CD4-positive, alpha-beta T cell (primary cell): ENCODE results near the gene PPP3CB. TPM values are rescaled to one million over a fixed set of nuclear protein-coding genes. Genes with fewer than 3 reads are reported as not detected.

Experiments used
- ATAC-seq: fragments of 200-7000 bp; cut with Tn5 transposase; one replicate; pipeline ENCODE4 v1.10.0; 2022; ENCODE audit warnings: mild to moderate bottlenecking; ENCODE audit not compliant: poor library complexity
- CTCF ChIA-PET: fragments of 350-600 bp; sonication (Branson Sonifier 250); formaldehyde crosslinking; loops from one replicate; lab custom pipeline; 2021; ENCODE audit warnings: antibody characterized with exemption, inconsistent platforms; lab: Charles Lee
- POLR2A ChIA-PET: fragments of 350-600 bp; sonication (Branson Sonifier 250); formaldehyde crosslinking; loops from one replicate; lab custom pipeline; 2021; ENCODE audit warnings: antibody characterized with exemption, inconsistent platforms; lab: Charles Lee
- DNase-seq, 14 experiments: peaks; one replicate each; pipeline ENCODE4 v3.0.0-alpha.2; 2013 to 2020; ENCODE audit warnings: mixed read lengths in 2 of 14
- H3K27ac ChIP-seq, 2 donors: one replicate each; pipeline versions ENCODE4 v1.5.1 to v1.7.0; 2013; ENCODE audit warnings: low read length in 2 of 2, low read depth in 1 of 2, mild to moderate bottlenecking in 1 of 2
- H3K27me3 ChIP-seq, 2 experiments: 1 replicate in 1 of 2; 2 replicates in 1 of 2; pipeline versions ENCODE4 v1.6.1 to v1.7.0; 2013; ENCODE audit warnings: low read length in 2 of 2, control low read depth in 1 of 2, mild to moderate bottlenecking in 1 of 2, moderate library complexity in 1 of 2; ENCODE audit not compliant: insufficient read depth in 2 of 2, control insufficient read depth in 1 of 2
- H3K36me3 ChIP-seq: one replicate; pipeline ENCODE4 v1.6.1; 2013; ENCODE audit warnings: low read length, control low read depth; ENCODE audit not compliant: insufficient read depth
- H3K4me1 ChIP-seq: one replicate; pipeline ENCODE4 v1.6.1; 2013; ENCODE audit warnings: low read length, control low read depth; ENCODE audit not compliant: insufficient read depth
- H3K4me3 ChIP-seq: one replicate; pipeline ENCODE4 v1.5.1; 2013; ENCODE audit warnings: mild to moderate bottlenecking, low read length, moderate library complexity
- H3K9me3 ChIP-seq, 2 experiments: 1 replicate in 1 of 2; 2 replicates in 1 of 2; pipeline versions ENCODE4 v1.6.1 to v1.7.0; 2013; ENCODE audit warnings: low read length in 2 of 2, mild to moderate bottlenecking in 2 of 2, control low read depth in 1 of 2, moderate library complexity in 1 of 2; ENCODE audit not compliant: control insufficient read depth in 1 of 2, insufficient read depth in 1 of 2
- H3K27ac Mint-ChIP-seq: one replicate; pipeline ENCODE4 v1.8.0; 2020; ENCODE audit warnings: mixed read lengths
- H3K27me3 Mint-ChIP-seq: one replicate; pipeline ENCODE4 v1.8.0; 2021; ENCODE audit warnings: mixed read lengths
- H3K36me3 Mint-ChIP-seq: one replicate; pipeline ENCODE4 v1.8.0; 2021; ENCODE audit warnings: low read depth, mixed read lengths
- H3K4me1 Mint-ChIP-seq: one replicate; pipeline ENCODE4 v1.8.0; 2021; ENCODE audit warnings: low read depth, mixed read lengths
- H3K4me3 Mint-ChIP-seq: one replicate; pipeline ENCODE4 v1.8.0; 2020; ENCODE audit warnings: mild to moderate bottlenecking, mixed read lengths
- H3K9me3 Mint-ChIP-seq: one replicate; pipeline ENCODE4 v1.8.0; 2020; ENCODE audit warnings: mixed read lengths
- CTCF ChIP-seq: fragments of 200-600 bp; IDR thresholded peaks from one replicate; pipeline ENCODE4 v1.8.0; 2022; ENCODE audit warnings: antibody characterized with exemption, mild to moderate bottlenecking
- intact Hi-C, 2 experiments: fragments of 100-400 bp; cut with DNase I in 1 of 2; cut with micrococcal nuclease in 1 of 2; formaldehyde crosslinking; loops; one replicate each; pipeline versions ENCODE4 v1.15.1 to v1.9.0; 2023 to 2025; cut with DNase I, micrococcal nuclease
- total RNA-seq, 174 experiments: library from RNA in 2 of 174; stranded (reverse) in 2 of 174; gene quantifications; one replicate each; pipeline ENCODE4 v1.2.3 and lab custom pipeline; 2021 to 2026

PPP3CB gene
- total RNA-seq, 2 experiments from 2014 or later = 20.2 to 20.3 TPM

GRCh38 chr10:73471226-73471625, 24.6 kb downstream of the PPP3CB start:
- Histone ChIP-seq H3K27me3 (no peaks in the 10 kb centered on the region), H3K36me3 (peaks cover 85% of the 10 kb centered on the region), H3K4me1 (no peaks in the 10 kb centered on the region), H3K9me3 (no peaks in the 10 kb centered on the region), H3K4me3 (no peak overlapping the region), H3K27ac (no peak overlapping the region)
- no peak for DNase-seq
- ChIA-PET POLR2A (interaction anchor here (1.2 to 1.4 kb wide), 2 partner anchors 25 to 58 kb away, joined by 3 to 4 read pairs; partner anchors contain the start of gene PPP3CB), CTCF (no interaction called here)
- H3K36me3 Mint-ChIP-seq = peaks cover 80% of the 10 kb centered on the region
- intact Hi-C loops = no loop called here
- no peaks in the 10 kb centered on the region for H3K9me3 Mint-ChIP-seq
- ATAC-seq = no peak
- no peak overlapping the region for H3K4me3 Mint-ChIP-seq
- no peaks in the 10 kb centered on the region for H3K27me3 Mint-ChIP-seq
- H3K4me1 Mint-ChIP-seq = no peaks in the 10 kb centered on the region
- TF ChIP-seq CTCF = no peak
- H3K27ac Mint-ChIP-seq = no peak overlapping the region

- H3K36me3 ChIP-seq = peaks cover 81% of the 10 kb centered on the region
Measured at GRCh38 chr10:73469579-73469978, 26.2 kb downstream of the PPP3CB start.

GRCh38 chr10:73467206-73467605, 28.6 kb downstream of the PPP3CB start:
- Histone ChIP-seq H3K27me3 (no peaks in the 10 kb centered on the region), H3K9me3 (no peaks in the 10 kb centered on the region), H3K4me3 (no peak overlapping the region), H3K27ac (no peak overlapping the region), H3K4me1 (no peaks in the 10 kb centered on the region), H3K36me3 (peaks cover 63% of the 10 kb centered on the region)
- ATAC-seq (no peak), DNase-seq (peak in 1 of 14 experiments; percentile 5)
- Mint-ChIP-seq H3K4me3 (no peak overlapping the region), H3K27ac (no peak overlapping the region), H3K27me3 (no peaks in the 10 kb centered on the region), H3K9me3 (no peaks in the 10 kb centered on the region), H3K4me1 (no peaks in the 10 kb centered on the region), H3K36me3 (peaks cover 84% of the 10 kb centered on the region)
- CTCF ChIA-PET = no interaction called here
- TF ChIP-seq CTCF = no peak
- intact Hi-C loops = no loop called here
- POLR2A ChIA-PET = interaction anchor here (1.3 kb wide), 1 partner anchor 29 kb away, joined by 3 read pairs; the partner anchor contains the start of gene PPP3CB

More at GRCh38 chr10:73469579-73469978, 26.2 kb downstream of the PPP3CB start:
- no peak overlapping the region for H3K27ac Mint-ChIP-seq
- no peaks in the 10 kb centered on the region for H3K4me1 Mint-ChIP-seq
- no peaks in the 10 kb centered on the region for H3K27me3 ChIP-seq
- no peaks in the 10 kb centered on the region for H3K9me3 Mint-ChIP-seq
- intact Hi-C loops = no loop called here
- no peak for DNase-seq
- TF ChIP-seq CTCF = no peak
- H3K4me3 Mint-ChIP-seq = no peak overlapping the region
- H3K27me3 Mint-ChIP-seq = no peaks in the 10 kb centered on the region
- peaks cover 84% of the 10 kb centered on the region for H3K36me3 Mint-ChIP-seq
- no peaks in the 10 kb centered on the region for H3K4me1 ChIP-seq
- H3K4me3 ChIP-seq = no peak overlapping the region
- ChIA-PET CTCF (interaction anchor here (0.7 to 1.3 kb wide), 2 partner anchors 8 to 10 kb away, joined by 3 read pairs; no protein-coding TSS in a partner anchor), POLR2A (no interaction called here)
- no peak overlapping the region for H3K27ac ChIP-seq
- no peak for ATAC-seq
- no peaks in the 10 kb centered on the region for H3K9me3 ChIP-seq
